K562 (cell line): Measurements from ENCODE around the gene TGFBR1. TPM values are rescaled to one million over a fixed set of nuclear protein-coding genes. Genes with fewer than 3 reads are reported as not detected.

Experiments
- CHD7 ChIP-seq: fragments of 200-600 bp; sonication (generic); IDR thresholded peaks from one replicate; pipeline ENCODE4 v1.6.1; 2012; ENCODE audit warnings: mild to moderate bottlenecking, low read depth, low read length, inconsistent platforms
- CTCF ChIP-seq, 3 experiments: IDR thresholded peaks in 2 of 3; conservative IDR thresholded peaks in 1 of 3; 2 replicates each; pipeline ENCODE4 v1.5.1; 2011 to 2012; ENCODE audit warnings: low read length in 3 of 3, mild to moderate bottlenecking in 3 of 3, control low read depth in 2 of 3, improper control_type of control experiment in 1 of 3, inconsistent platforms in 1 of 3, low read depth in 1 of 3, mixed read lengths in 1 of 3, moderate library complexity in 1 of 3; ENCODE audit not compliant: insufficient read depth in 2 of 3
- PKNOX1 ChIP-seq: fragments of 450-650 bp; IDR thresholded peaks from 2 replicates; pipeline ENCODE4 v1.6.1; 2016
- TBP ChIP-seq: optimal IDR thresholded peaks from 2 replicates; pipeline ENCODE3; 2011; ENCODE audit warnings: low read depth, low read length, improper control_type of control experiment
- ZBTB11 ChIP-seq, 3 experiments: fragments of 200-800 bp in 1 of 3; fragments of 250-450 bp in 1 of 3; fragments of 450-650 bp in 1 of 3; sonication (Bioruptor Pico) in 1 of 3; sonication (Bioruptor generic) in 1 of 3; formaldehyde crosslinking in 1 of 3; IDR thresholded peaks; 2 replicates each; pipeline versions ENCODE4 v1.6.1 to v1.8.0; 2016 to 2022; ENCODE audit warnings: mild to moderate bottlenecking in 2 of 3, missing genetic modification characterization in 2 of 3, missing compliant biosample characterization in 1 of 3, moderate library complexity in 1 of 3
- polyA plus RNA-seq, 8 experiments: library from polyadenylated mRNA; depleted of rRNA in 4 of 8; stranded (reverse) in 5 of 8; unstranded in 3 of 8; fragments of >200 nt; fragmentation: Nextera tagmentation in 2 of 8; fragmentation: Illumina TruSeq in 1 of 8; extraction: Ambion mirVana in 2 of 8; extraction: Trizol in 1 of 8; gene quantifications; 2 replicates each; pipeline versions ENCODE4 v1.2.1 to v1.2.3, GENCODE V29; 2011 to 2014; ENCODE audit warnings: inconsistent platforms in 1 of 8, missing spikeins in 1 of 8
- total RNA-seq, 7 experiments: library from RNA; depleted of rRNA in 6 of 7; stranded (reverse); fragments of >200 nt in 6 of 7; fragmentation: Illumina TruSeq in 2 of 7; extraction: Trizol in 2 of 7; gene quantifications; 2 replicates each; pipeline versions ENCODE4 v1.2.1 to v1.2.3, GENCODE V29; 2011 to 2021; ENCODE audit warnings: low replicate concordance in 1 of 7

The TGFBR1 gene
- total and polyA plus RNA-seq, 9 of the 15 experiments (the other 6 are each of a cell fraction or from before 2014, with no cell fraction given): 15.5 to 62.4 (median 42.7) TPM

- TF ChIP-seq CHD7 (no peak), TBP (no peak), ZBTB11 (CRISPR knock-in tag; IDR thresholded peaks at IDR 0.05) (0 out of 6 replicates have a peak, but pooled peaks of 1 of the 3 experiments have one; percentile 9), CTCF (IDR thresholded peaks at IDR 0.05 in 2 of 3, conservative IDR thresholded peaks at IDR 0.05 in 1 of 3; ENCODE audit: insufficient read depth in 2 of 3, low read depth in 1 of 3, low read length in 3 of 3) (peak; percentile 4 to 38 (median 33); a peak in 3 of 6 replicates), PKNOX1 (peak; percentile 71)
Observed at GRCh38 chr9:99169982-99170761, 65.3 kb downstream of the TGFBR1 start (continued).
